Fibroblast of pulmonary artery (primary cell): Measurements from ENCODE around the gene TRAM2.
A peak's percentile ranks its signal among the peaks of the same experiment; 100 is the strongest.

Experiments
- DNase-seq: peaks from one replicate; pipeline ENCODE4 v3.0.0-alpha.2; 2010; ENCODE audit warnings: low read depth
- H3K4me3 ChIP-seq: replicated peaks from 2 replicates; pipeline ENCODE4 v1.5.1; 2011; ENCODE audit warnings: low read depth, mild to moderate bottlenecking, control low read depth, low read length, moderate library complexity
- TF ChIP-seq, protein P1 (sequence below): IDR thresholded peaks from 2 replicates; pipeline ENCODE4 v1.5.1; 2011; ENCODE audit warnings: mild to moderate bottlenecking, control low read depth, low read length, inconsistent platforms; ENCODE audit errors: missing control alignments

The TRAM2 gene

DNA sequence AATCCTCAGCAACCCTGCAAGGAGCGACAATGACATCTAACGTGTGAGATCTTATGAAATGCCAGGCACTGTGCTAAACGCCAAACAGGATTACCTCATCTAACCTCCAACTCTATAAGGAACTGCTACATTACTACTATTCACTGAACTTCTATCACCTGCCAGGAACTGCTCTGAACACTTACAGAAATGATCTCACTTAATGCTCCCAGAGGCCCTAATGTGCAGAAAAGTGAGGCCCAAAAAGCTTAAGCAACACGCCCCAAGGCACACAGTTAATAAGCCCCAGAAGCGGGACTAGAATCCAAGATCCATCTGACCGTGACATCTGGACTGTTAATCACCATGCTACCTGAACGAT is 28.5 kb downstream of the TRAM2 start:
- TF ChIP-seq, protein P1, sequence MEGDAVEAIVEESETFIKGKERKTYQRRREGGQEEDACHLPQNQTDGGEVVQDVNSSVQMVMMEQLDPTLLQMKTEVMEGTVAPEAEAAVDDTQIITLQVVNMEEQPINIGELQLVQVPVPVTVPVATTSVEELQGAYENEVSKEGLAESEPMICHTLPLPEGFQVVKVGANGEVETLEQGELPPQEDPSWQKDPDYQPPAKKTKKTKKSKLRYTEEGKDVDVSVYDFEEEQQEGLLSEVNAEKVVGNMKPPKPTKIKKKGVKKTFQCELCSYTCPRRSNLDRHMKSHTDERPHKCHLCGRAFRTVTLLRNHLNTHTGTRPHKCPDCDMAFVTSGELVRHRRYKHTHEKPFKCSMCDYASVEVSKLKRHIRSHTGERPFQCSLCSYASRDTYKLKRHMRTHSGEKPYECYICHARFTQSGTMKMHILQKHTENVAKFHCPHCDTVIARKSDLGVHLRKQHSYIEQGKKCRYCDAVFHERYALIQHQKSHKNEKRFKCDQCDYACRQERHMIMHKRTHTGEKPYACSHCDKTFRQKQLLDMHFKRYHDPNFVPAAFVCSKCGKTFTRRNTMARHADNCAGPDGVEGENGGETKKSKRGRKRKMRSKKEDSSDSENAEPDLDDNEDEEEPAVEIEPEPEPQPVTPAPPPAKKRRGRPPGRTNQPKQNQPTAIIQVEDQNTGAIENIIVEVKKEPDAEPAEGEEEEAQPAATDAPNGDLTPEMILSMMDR, result no peak
- no peak overlapping the region for H3K4me3 ChIP-seq
- DNase-seq, result no peak

DNA sequence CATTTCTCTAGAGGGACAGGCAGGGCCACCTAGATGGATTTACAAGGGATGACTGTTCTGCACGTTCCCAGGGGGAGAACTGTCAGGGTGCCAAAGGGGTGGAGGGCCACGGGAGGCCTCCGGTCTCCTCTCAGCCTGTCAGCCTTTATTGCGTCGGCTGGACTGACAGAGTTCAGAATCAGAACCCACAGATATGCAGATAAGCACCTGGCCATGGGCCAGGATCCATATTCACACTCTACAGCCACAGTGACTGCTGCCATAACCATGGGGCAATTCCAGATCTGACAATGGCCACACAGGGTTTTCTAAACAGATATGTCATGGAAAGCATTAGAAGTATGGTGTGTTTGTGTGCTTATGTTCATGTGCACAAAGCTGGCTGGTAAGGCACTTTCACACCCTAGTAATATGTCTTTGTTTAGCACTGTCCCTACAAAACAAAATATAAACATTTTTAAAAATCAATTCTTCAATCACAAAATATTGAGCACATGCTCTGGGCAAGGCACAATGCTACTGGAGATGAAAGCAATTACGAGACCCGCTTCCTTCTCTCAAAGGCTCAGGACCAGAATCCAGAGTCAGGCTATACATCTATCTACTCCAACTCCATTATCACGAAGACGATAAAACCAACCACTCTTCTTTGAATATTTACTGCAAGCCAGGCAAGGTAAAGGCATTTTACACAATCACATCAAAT is 29.1 kb downstream of the TRAM2 start:
- no peak overlapping the region for H3K4me3 ChIP-seq
- DNase-seq, result peak; percentile 53
- TF ChIP-seq, protein P1, result no peak

DNA sequence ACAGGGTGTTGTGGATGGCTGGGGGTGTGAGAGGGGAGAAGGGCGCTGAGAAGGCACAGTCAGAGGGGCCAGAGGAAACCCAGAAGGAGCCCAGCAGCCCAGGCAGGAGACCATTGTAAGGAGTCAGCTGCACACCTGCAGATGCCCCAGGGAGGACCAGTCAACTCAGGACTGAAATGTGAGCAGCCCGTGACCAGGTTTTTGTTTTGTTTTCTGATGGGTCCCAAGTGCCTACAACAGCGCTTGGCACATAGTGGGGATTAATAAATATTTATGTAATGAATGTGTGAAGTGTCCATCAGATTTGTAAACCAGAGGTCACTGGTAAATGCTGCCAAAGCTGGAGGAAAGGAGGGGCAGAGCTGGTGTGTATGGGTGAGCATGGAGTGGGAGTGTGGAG is 30.2 kb downstream of the TRAM2 start:
- no peak overlapping the region for H3K4me3 ChIP-seq
- DNase-seq, result no peak
- TF ChIP-seq, protein P1, result no peak

DNA sequence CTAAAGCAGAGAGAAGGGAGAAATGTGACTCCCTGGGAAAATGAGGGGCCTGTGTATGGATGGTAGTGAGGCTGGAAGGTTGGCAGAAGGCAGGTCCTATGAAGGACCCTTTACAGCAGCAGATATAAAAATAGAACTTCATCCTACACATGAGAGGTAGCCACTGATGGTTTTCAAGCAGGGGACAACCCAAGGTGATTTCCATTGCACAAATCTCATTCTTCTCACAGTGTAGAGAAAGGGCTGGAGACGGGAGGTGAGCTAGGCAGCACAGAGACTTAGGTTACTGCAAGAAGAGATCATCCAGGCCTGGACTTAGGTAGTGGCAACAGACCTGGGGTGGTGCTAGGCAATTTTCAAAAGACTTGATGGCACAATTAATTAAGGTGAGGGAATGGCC is 30.7 kb downstream of the TRAM2 start:
- TF ChIP-seq, protein P1, result no peak
- no peak overlapping the region for H3K4me3 ChIP-seq
- no peak for DNase-seq

DNA sequence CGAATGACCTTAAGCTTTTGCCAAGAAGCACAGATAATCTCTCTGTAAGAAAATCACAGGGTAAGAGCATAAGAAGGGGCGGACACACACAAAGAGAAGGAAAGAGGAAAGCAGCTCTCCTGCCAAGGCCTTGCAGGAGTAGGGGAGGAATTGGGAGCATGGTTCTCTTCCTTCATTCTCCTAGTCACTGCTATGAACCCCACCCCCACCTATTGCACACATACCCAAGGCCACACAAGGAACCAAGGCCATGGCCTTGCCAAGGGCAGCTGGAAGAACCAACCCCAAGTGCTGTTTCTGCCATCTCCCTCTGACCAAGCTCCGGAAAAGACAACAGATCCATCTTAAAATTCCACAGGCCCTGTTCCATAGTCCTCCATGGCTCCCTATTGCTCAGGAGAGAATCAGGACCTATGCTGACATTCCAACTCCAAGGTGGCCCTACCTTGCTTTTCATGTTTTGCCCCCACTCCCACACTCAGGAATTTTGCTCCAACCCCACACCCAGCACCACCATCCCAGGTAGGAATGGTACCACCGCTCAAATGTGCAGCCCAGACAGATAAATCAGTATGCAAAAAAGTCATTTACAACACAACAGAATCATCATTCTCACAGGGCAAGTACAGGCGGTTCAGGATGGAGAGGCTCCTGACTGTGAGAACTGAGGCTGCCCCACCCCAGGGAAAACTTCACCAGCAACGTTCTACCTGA is 31.3 kb downstream of the TRAM2 start:
- TF ChIP-seq, protein P1, result no peak
- H3K4me3 ChIP-seq, result no peak overlapping the region
- no peak for DNase-seq

DNA sequence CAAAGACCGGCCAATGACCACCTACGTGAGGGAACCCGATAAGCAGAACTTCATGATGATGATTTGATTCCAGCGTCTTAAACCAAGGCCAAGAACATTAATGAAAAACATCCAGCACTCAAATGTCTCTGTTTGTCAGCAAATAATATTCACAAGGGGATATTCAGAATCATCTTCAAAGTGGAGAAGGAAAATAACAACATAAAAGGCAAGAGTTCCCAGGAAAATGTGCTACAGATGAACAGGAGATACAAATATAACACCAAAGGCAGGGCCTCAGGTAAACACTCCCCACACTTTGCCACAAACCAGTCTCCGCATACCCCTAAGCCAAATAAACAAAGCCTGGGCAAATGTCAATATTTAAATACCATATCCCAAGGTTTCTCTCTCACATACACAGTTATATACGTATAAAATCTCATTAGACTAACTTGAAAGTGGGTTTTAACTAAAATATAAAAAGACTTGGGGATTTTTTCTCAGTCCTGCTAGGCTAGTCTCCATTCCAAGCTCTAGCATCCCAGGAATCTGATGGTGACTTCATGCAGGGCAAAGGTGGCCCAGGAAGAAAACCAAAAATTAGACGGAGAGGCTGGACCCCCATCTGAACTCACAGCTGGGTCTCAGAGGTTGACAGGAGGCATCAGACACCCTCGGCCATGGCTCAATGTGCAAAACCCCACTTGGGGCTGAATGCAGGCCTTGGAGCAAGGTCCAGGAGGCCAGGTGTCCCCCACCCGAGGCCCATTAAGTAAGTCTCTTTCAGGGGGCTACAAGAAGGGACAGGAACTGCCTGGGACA is 32.1 kb downstream of the TRAM2 start:
- TF ChIP-seq, protein P1, result no peak
- DNase-seq, result no peak
- H3K4me3 ChIP-seq, result no peak overlapping the region
